ENCODE measurements around the gene PAAF1.

PAAF1 gene

GRCh38 chr11:73974604-73975478 is 98.0 kb downstream of the PAAF1 start:
- DNase-seq (ENCODE audit: low read depth) = no peak
- no peak overlapping the region for H3K4me3 ChIP-seq (ENCODE audit: control insufficient read depth, low read depth, low read length)
- TF ChIP-seq, protein P1, sequence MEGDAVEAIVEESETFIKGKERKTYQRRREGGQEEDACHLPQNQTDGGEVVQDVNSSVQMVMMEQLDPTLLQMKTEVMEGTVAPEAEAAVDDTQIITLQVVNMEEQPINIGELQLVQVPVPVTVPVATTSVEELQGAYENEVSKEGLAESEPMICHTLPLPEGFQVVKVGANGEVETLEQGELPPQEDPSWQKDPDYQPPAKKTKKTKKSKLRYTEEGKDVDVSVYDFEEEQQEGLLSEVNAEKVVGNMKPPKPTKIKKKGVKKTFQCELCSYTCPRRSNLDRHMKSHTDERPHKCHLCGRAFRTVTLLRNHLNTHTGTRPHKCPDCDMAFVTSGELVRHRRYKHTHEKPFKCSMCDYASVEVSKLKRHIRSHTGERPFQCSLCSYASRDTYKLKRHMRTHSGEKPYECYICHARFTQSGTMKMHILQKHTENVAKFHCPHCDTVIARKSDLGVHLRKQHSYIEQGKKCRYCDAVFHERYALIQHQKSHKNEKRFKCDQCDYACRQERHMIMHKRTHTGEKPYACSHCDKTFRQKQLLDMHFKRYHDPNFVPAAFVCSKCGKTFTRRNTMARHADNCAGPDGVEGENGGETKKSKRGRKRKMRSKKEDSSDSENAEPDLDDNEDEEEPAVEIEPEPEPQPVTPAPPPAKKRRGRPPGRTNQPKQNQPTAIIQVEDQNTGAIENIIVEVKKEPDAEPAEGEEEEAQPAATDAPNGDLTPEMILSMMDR (conservative IDR thresholded peaks at IDR 0.05; ENCODE audit: control insufficient read depth, insufficient read depth, low read depth, low read length) = no peak

DNA sequence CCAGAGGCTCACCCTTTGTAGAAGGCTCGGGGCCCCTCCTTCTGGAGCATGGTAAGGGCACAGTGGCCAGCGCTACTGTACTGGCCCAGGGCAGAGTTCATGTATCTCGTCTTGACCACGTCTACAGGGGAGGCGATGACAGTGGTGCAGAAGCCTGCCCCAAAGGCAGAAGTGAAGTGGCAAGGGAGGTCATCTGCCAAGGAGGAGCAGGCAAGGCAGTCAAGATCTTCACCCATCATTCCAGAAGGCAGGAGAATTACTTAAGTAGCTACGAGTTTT is 98.6 kb downstream of the PAAF1 start:
- TF ChIP-seq, protein P1 (conservative IDR thresholded peaks at IDR 0.05; ENCODE audit: control insufficient read depth, insufficient read depth, low read depth, low read length) = no peak
- no peak for DNase-seq (ENCODE audit: low read depth)
- no peak overlapping the region for H3K4me3 ChIP-seq (ENCODE audit: control insufficient read depth, low read depth, low read length)

DNA sequence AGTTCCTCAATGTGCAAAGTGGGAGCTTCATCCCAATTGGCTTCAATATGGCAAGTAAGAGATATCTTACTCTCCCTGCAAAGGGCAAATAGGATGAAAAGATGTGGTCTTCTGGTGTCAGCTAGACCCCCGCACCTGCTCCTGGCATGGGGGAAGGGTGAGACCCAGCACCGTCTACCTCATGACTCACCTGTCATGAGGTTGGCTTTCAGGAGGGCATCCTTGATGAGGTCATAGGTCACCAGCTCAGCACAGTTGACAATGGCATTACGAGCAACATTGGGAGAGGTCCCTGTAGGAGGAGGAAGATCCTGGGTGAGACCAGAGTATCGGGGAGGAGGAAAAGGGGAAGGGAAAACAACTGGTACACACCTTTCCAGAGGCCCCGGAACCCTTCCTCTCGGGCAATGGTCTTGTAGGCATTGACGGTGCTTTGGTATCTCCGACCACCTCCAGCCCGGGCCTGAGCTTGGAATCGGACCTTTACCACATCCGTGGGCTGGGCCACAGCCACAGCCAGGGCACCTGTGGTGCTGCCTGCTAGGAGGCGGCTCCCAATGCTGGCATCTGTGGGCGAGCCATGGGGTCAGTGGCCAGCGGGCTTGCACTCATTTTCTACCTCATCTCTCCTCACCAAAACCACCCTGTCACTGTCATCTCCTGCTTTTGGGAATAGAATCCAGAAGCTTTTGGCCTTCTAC is 99.8 kb downstream of the PAAF1 start:
- H3K4me3 ChIP-seq (ENCODE audit: control insufficient read depth, low read depth, low read length) = no peak overlapping the region
- TF ChIP-seq, protein P1 (conservative IDR thresholded peaks at IDR 0.05; ENCODE audit: control insufficient read depth, insufficient read depth, low read depth, low read length) = no peak
- DNase-seq (ENCODE audit: low read depth) = no peak

GRCh38 chr11:73977856-73978519 is 101.2 kb downstream of the PAAF1 start:
- TF ChIP-seq, protein P1 (conservative IDR thresholded peaks at IDR 0.05; ENCODE audit: control insufficient read depth, insufficient read depth, low read depth, low read length) = no peak
- no peak for DNase-seq (ENCODE audit: low read depth)
- no peak overlapping the region for H3K4me3 ChIP-seq (ENCODE audit: control insufficient read depth, low read depth, low read length)

DNA sequence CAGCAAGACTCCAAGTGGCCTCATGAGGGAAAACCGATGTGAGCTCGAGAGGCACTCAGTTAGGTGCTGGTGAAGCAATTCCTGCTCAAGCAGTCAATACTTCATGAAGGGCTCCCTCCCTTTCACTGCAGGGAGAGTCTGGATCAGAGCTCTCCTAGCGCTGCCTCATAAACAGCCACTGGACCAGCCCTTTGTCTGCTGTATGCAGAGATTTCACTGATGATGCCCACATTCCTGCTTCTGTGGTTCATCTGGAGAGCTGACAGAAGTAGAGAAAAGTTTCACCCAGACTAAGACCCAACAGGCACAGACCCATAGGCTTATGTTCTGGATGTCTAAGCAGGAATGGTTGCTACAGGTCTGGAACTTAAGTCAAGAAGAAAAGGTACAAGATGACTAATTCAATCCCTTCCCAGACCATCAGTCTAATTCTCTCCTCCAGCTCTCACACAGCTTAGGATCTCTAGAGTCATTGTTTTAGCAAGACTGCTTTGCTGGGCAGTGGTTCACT is 101.8 kb downstream of the PAAF1 start:
- no peak overlapping the region for H3K4me3 ChIP-seq (ENCODE audit: control insufficient read depth, low read depth, low read length)
- TF ChIP-seq, protein P1 (conservative IDR thresholded peaks at IDR 0.05; ENCODE audit: control insufficient read depth, insufficient read depth, low read depth, low read length) = no peak
- DNase-seq (ENCODE audit: low read depth) = no peak

GRCh38 chr11:73980001-73980961 is 103.5 kb downstream of the PAAF1 start:
- DNase-seq (ENCODE audit: low read depth) = no peak
- H3K4me3 ChIP-seq (ENCODE audit: control insufficient read depth, low read depth, low read length) = no peak overlapping the region
- TF ChIP-seq, protein P1 (conservative IDR thresholded peaks at IDR 0.05; ENCODE audit: control insufficient read depth, insufficient read depth, low read depth, low read length) = no peak

Data from fibroblast of mammary gland (primary cell).